AG10803 (cell line): Measurements from ENCODE around the gene AGBL1.

Experiments used
- DNase-seq: peaks from one replicate; pipeline ENCODE4 v3.0.0; 2010; ENCODE audit warnings: low read depth
- H3K4me3 ChIP-seq: 2 replicates; pipeline ENCODE4 v1.5.1; 2011; ENCODE audit warnings: mild to moderate bottlenecking, low read length, control low read depth
- TF ChIP-seq, protein P1 (sequence below): conservative IDR thresholded peaks from 2 replicates; pipeline ENCODE4 v1.5.1; 2011; ENCODE audit warnings: mild to moderate bottlenecking, low read length, control low read depth, inconsistent platforms

The AGBL1 gene

DNA sequence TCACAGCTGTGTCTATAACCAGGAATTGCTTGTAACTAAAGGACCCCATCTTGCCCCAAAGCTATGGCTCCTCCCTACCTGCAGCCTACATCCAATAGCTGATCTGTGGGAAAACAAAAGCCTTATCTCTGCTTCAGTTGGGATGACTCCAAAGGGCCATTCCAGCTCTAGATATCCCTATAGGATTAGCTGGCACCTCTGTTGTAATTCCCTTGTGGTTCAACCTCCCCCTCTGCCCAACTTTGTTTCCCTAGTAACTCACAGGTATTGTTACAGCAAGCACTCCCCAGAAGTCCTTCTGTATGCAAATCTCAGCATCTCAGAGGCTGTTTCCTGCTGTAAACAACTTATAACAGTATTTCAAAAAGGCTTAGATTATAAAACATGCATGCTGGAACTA is 478.6 kb downstream of the AGBL1 start:
- TF ChIP-seq, protein P1, sequence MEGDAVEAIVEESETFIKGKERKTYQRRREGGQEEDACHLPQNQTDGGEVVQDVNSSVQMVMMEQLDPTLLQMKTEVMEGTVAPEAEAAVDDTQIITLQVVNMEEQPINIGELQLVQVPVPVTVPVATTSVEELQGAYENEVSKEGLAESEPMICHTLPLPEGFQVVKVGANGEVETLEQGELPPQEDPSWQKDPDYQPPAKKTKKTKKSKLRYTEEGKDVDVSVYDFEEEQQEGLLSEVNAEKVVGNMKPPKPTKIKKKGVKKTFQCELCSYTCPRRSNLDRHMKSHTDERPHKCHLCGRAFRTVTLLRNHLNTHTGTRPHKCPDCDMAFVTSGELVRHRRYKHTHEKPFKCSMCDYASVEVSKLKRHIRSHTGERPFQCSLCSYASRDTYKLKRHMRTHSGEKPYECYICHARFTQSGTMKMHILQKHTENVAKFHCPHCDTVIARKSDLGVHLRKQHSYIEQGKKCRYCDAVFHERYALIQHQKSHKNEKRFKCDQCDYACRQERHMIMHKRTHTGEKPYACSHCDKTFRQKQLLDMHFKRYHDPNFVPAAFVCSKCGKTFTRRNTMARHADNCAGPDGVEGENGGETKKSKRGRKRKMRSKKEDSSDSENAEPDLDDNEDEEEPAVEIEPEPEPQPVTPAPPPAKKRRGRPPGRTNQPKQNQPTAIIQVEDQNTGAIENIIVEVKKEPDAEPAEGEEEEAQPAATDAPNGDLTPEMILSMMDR: no peak
- DNase-seq: no peak

DNA sequence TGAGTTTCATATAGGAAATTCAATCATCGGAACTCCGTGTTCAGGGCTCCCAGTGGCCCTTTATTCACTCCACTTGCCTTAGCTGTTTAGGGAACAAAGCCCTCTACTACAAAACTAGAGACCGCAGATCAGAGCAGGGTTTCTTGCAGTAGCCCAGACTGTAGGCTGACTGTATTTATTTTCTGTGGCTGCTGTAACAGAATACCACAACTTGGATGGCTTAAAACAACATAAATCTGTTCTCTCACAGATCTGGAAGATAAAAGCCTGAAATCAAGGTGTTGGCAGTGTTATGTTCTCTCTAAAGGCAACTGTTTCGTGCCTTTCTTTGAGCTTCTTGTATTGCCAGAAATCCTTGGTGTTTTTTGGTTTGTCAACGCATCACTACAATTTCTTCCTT is 479.0 kb downstream of the AGBL1 start:
- H3K4me3 ChIP-seq: no peak overlapping the region
- no peak for DNase-seq
- TF ChIP-seq, protein P1: no peak

More for the DNA sequence above, 478.6 kb downstream of the AGBL1 start:
- H3K4me3 ChIP-seq: no peak overlapping the region

DNA sequence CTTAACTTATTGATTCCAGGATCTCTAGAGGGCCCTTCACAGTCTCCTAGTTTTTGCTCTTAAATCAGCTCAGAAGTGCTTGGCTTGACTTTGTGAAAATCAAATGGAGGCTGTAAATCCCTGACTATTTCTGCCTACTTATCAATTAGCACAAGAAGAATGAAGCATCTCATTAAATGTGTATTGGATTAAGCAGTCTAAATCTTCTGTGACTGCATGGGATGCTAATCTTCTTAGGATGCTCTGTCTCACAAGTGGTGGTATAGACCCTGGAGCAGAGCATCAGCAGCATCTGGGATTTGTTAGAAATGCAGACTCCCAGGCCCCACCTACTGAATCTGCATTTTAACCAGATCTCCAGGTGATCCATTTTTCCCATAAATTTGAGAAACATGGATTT is 488.7 kb downstream of the AGBL1 start:
- no peak overlapping the region for H3K4me3 ChIP-seq
- TF ChIP-seq, protein P1: no peak
- DNase-seq: no peak

DNA sequence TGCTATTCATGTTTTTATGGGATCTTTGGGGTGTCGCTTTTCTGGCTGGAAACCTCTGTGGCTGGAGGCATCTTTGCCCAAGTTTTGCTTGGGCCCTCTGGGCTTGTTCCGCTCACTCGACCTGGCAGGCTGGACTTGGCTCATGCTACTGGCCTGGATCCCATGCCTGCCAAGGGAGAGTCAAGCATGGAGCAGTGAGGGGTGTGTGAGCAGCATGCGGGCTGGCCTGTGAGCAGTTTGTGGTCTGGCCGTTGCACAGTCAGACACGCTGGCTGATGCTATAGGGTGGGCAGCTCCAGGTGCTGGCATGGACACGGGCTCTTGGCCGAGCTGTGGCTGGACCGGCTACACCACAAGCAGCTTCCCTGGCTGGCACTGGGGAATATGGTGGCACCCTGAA is 491.1 kb downstream of the AGBL1 start:
- TF ChIP-seq, protein P1: no peak
- no peak overlapping the region for H3K4me3 ChIP-seq
- no peak for DNase-seq

DNA sequence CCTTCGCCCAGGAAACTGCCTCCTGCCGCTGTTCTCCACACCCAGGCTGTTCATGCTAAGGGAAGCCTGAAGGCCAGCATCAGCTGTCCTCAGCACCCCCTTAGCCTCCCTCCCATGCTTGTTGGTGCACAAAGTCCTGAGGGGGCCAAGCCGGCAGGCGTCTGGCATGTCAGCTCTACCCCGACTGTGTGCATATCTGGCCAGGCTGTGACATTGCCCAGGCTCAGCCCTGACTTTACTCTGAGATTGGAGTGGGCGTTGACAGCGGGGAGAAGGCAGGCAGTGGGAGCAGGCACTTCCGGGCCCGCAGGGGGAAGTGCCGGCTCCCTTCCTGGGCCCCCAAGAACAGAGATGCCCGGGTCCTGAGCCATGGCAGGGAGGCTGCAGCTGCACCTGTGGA is 492.2 kb downstream of the AGBL1 start:
- no peak for DNase-seq
- H3K4me3 ChIP-seq: no peak overlapping the region

DNA sequence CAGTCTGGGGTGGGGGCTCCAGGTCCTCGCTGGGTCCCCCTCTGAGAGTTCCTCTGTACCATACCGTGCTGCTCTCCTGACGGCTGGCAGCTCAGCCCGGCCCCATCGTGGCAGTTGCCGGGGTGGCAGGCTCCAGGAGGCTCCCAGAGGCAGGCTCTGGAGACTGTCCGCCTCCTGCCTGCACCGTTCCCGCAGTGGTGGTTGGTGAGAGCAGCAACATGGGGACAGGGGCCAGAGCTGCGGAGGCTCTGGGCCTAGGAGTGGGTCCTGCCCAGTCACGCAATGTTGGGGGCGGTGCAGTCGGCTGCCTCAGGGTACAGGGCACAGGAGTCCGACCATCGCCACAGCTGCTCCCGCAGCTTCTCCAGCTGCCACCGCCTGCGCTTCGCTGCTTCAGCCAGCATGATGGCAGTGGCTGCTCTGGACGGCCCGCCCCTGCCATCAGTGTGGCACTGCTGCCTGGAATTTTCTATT is 492.7 kb downstream of the AGBL1 start:
- TF ChIP-seq, protein P1: no peak
- no peak overlapping the region for H3K4me3 ChIP-seq
- no peak for DNase-seq

More for the DNA sequence above, 492.2 kb downstream of the AGBL1 start:
- TF ChIP-seq, protein P1: no peak

DNA sequence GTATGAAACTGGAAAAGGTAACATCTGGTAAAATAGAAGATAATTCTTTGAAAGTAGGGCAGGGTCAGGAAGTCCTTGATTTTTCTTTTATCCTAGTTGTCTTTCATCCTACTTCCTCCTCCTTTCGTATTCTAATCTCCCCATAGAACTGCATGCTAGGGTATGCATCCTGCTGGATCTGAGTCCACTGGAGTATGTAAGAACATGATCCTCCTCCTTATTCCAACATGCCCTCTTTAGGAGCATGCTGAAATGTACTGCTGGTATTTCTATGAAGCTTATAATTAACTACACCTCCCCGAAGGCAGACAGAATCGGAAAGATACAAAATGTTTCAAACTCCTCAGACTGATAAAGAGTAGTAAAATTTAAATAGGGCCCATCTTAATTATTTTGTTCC is 493.8 kb downstream of the AGBL1 start:
- DNase-seq: no peak
- TF ChIP-seq, protein P1: no peak
- H3K4me3 ChIP-seq: no peak overlapping the region
